Right lung (tissue), 5 donors: Measurements from ENCODE around the gene PSG1. TPM values are rescaled to one million over a fixed set of nuclear protein-coding genes. Genes with fewer than 3 reads are reported as not detected.
"Not testable (repeated sequence)": the region's sequence is repeated elsewhere in the genome, so short reads cannot be mapped to it uniquely, and the experiment has no call there.

Experiments
- DNase-seq, 2 donors: peaks; one replicate each; pipeline ENCODE4 v3.0.0-alpha.2; 2013
- polyA plus RNA-seq, 5 donors: library from polyadenylated mRNA; unstranded; fragments of 120-200 nt; gene quantifications; one replicate each; pipeline versions ENCODE4 v1.2.1 to v1.2.3, GENCODE V29; 2013; ENCODE audit warnings: inconsistent platforms in 1 of 5, low replicate concordance in 1 of 5; ENCODE audit not compliant: insufficient read length in 5 of 5, insufficient read depth in 1 of 5

PSG1 gene
- polyA plus RNA-seq, 5 donors: 0.21 to 1.0 TPM; not detected in 3

DNA sequence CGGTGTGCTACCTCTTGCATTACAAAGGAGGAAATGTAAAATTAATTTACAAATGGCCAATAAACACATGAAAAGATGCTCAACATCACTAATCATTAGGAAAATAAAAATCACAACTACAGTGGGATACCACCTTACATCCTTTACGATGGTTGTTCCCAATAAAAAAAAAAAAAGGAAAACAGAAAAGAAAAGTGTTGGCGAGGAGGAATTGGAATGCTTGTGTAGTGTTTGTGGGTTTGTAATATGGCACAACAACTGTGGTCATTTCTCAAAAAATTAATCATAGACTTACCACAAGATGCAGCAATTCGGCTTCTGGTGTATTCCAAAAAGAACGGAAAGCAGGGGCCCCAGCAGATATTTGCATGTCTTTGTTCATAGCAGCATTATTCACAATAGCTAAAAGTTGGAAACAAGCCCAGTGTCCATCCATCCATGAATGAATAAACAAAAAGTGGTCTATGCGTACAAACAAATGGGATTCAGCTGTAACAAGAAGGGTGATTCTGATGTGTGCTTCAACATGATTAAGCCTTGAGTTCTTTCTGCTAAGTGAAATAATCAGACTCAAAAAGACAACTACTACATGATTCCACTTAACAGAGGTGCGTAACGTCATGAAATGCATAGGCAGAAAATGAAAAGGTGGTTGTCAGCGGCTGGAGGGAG, 58.1 kb downstream of the PSG1 start:
- DNase-seq: not testable (repeated sequence)

DNA sequence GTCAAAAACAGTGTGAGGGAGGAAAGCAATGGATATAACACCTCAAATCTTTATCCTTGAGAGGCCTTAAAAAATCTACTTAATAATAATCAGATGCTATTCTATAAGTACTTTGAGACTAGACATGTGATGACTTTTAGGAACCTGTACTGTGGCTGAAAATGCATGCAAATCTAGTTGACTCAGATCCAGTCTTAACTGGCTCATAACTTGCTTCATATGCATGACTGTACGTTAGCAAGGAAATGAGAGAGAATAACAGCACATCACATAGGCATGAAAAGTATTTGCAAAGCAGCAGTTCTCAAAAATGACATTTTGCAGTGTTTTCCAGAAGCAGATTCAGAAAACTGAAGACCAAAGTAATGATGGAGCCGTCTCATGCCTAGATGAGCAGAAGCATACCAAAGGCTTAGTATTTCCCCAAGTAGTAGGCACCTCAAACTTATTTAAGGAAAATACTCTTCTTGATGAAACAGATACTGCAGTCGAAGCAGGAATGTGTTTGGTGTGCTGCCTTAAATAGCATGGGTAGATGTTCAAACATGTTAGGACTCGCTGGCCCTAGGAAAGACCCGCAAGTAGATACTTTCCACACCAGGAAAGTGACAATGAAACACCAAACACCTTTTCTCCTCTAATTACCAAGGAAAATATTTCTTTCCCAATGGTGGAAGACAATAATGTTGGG, 59.4 kb downstream of the PSG1 start:
- DNase-seq: not testable (repeated sequence)

DNA sequence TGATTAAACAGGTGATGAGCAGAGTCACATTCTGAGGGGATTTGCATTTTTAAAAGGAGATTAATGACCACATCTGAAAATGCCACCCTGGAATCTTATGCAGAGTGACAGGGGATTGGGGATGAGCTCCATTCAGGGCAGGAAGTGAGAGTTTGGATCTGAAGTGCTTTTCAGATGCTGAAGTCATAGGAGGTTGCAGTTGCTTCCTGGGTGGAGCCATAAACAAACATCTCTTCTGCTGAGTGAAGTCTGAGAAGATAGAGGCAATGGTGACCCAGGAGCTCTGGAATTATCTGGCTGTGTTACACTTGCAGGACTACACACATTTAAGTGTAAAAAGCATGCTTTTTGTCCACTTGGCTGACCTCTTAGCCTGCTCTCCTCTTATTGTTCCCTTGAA, 62.6 kb downstream of the PSG1 start:
- no peak for DNase-seq

Other genes with a start within 250 kb of the PSG1 start
- gene PSG3, start 139.2 kb downstream of the PSG1 start, polyA plus RNA-seq: under 1 TPM in 1 of 5 donors, not detected in 4; 0.34 TPM
- gene PSG8, start 114.0 kb downstream of the PSG1 start, polyA plus RNA-seq: under 1 TPM in 1 of 5 donors, not detected in 4; 0.12 TPM
- gene PSG6, start 38.2 kb upstream of the PSG1 start, polyA plus RNA-seq: under 1 TPM in 2 of 5 donors, not detected in 3; 0.20 to 0.30 TPM
- gene PSG7, start 57.5 kb upstream of the PSG1 start, polyA plus RNA-seq: under 1 TPM in 1 of 5 donors, not detected in 4; 0.47 TPM
- gene PSG11, start 146.8 kb upstream of the PSG1 start, polyA plus RNA-seq: under 1 TPM in 1 of 5 donors, not detected in 4; 0.37 TPM
- gene PSG2, start 203.0 kb upstream of the PSG1 start, polyA plus RNA-seq: under 1 TPM in 1 of 5 donors, not detected in 4; 0.50 TPM